Mucosa of gallbladder (tissue), 1 donor: Measurements from ENCODE around the gene OXTR. TPM values are rescaled to one million over a fixed set of nuclear protein-coding genes. Genes with fewer than 3 reads are reported as not detected.
"Not testable (repeated sequence)": the region's sequence is repeated elsewhere in the genome, so short reads cannot be mapped to it uniquely, and the experiment has no call there.

Source experiments
- DNase-seq: peaks from one replicate; pipeline ENCODE4 v3.0.0-alpha.2; 2020; ENCODE audit warnings: low spot score
- total RNA-seq: library from RNA; stranded (reverse); gene quantifications from one replicate; pipeline ENCODE4 v1.2.1, GENCODE V29; 2021
- donor health status: DM: no; HTN: no; CAD: no.

OXTR gene
- total RNA-seq, 1 donor from 2014 or later, result 6.0 TPM

DNA sequence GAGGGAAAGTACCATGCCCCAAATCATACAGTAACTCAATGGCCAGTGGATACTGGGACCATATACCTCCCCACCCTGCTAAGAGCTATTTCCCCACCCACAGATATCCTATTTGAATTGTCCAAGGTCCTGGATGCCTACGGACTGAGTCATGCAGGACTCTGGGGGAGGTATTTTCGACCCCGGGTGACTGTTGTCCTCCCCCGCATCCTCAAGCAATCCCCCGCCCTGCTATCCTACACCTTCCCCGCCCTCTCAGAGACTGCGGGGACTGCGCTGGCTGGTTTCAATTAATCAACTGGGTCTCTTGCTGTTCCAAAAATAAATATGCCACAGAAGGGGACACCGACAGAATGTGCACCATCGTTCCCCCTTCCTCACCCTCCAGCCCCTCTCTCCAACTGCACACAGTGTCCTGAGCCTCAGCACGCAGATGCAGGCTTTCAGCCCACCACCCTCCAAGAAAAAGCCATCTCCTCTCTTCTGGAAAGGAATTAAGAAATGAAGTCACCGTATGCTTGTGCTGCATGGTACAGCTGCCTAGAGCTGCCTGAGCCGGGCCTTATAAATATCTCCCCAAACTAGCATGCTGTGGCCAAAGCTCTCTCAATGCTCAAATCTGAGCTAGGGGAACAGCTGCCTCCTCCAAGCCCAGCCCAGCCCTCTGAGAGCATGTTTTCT, 27.7 kb downstream of the OXTR start:
- no peak for DNase-seq

GRCh38 chr3:8739757-8740504, 29.5 kb downstream of the OXTR start:
- no peak for DNase-seq

GRCh38 chr3:8738639-8739038, 30.8 kb downstream of the OXTR start:
- no peak for DNase-seq

- DNase-seq, result no peak
These were observed 31.6 kb downstream of the OXTR start for GRCh38 chr3:8737823-8738222.

- no peak for DNase-seq
These were observed 32.1 kb downstream of the OXTR start for GRCh38 chr3:8737301-8737700.

GRCh38 chr3:8736436-8736835, 33.0 kb downstream of the OXTR start:
- DNase-seq, result no peak

DNA sequence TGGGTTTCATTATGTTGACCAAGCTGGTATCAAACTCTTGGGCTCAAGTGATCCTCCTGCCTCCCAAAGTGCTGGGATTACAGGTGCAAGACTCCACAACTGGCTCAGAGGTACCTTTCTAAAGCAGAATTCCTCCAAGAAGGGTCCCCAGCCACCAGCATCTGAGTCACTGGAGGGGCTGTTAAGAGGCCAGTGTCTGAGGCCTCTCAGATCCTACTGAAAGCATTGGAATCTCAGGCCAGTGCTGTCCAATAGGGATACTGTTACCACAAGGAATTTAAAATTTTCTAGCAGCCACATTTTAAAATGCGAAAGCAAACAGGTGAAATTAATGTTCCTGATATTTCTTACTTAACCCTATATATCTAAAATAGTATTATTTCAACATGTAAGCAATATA, 34.5 kb downstream of the OXTR start:
- no peak for DNase-seq

GRCh38 chr3:8734137-8734878, 35.1 kb downstream of the OXTR start:
- no peak for DNase-seq

- DNase-seq, result no peak
These were observed 35.9 kb downstream of the OXTR start, which contains the start of gene CAV3 for GRCh38 chr3:8733332-8734094. Gene CAV3 (plus strand): TSS chr3:8733802. CDS start chr3:8733877, 75 bp downstream.

DNA sequence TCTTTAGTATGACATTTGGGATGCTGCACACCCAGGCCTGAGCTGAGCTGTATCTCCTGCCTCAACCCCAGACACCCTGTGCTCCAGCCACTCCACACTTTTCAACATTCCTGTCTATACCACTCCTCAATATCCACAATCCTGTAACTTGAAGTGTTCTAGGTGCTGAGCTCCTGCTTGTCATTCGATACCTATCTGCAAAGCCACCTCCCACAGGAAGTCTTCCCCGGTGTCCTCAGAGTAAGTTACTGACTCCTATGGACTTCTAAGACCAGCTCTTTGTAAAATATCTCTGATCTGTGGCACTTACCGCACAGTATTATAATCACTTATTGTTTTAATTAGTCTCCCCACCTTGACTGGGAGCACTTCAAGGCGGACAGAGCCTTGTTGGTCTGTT, 37.0 kb downstream of the OXTR start:
- no peak for DNase-seq

DNA sequence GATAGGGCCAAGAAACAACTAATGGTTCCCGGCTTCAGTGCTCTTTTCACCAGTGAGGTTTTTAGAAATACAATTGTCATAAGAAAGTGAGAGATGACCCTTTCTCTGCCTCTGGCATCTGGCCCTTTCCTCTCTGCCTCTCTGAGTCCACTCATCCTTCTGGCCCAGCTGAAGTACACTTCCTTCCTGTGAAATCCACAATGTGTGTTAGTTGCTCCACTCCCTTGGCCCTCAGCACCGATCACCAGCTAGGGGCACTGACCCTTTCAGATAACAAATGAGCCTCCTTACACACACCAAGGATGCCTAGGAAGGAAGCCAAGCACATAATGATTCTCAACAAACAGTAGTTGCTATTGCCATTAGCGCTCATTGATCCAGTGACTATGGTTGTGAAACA, 38.8 kb downstream of the OXTR start:
- peak; percentile 68 for DNase-seq

DNA sequence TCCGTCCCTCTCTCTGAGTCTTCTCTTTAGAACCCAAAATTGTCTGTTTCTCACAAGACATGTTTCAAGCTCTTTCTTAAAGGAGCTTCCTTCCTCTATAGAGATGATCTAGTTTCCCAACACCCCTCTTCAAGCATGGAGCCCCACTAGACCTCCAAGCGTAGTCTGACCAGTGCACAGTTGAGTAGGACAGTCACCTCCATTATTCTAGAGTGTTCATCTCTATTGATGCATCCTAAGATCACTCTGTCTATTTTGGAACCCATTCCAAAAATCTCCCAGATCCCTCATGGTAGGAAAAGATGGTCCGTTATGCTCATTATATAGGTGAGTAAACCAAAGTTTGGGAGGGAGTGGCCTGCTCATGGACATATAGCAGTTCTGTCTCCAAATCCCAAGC, 39.9 kb downstream of the OXTR start:
- DNase-seq, result no peak

- no peak for DNase-seq
These were observed 41.6 kb downstream of the OXTR start for GRCh38 chr3:8727605-8728512.

GRCh38 chr3:8724108-8724752, 45.2 kb downstream of the OXTR start:
- no peak for DNase-seq

DNA sequence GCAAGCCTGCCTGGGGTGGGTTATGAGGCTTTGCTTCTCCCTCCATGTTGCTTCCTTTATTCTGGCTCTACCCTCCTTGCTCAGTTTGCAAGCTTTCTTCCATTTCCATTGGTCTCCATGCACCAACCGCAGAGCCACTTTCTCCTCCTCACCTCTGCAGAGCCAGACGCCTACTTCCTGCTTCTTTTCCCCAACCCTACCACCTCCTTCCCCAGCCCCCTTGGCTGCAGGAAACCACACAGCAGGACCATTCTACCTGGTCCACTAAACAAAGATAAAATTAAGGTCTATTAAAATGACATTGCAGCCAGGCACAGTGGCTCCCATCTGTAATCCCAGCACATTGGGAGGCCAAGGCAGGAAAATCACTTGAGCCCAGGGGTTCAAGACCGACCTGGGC, 45.8 kb downstream of the OXTR start:
- no peak for DNase-seq

- no peak for DNase-seq
These were observed 46.6 kb downstream of the OXTR start for GRCh38 chr3:8722808-8723207.

GRCh38 chr3:8715757-8716156, 53.7 kb downstream of the OXTR start:
- DNase-seq, result not testable (repeated sequence)

- DNase-seq, result no peak
These were observed 55.3 kb downstream of the OXTR start for GRCh38 chr3:8713901-8714759.

DNA sequence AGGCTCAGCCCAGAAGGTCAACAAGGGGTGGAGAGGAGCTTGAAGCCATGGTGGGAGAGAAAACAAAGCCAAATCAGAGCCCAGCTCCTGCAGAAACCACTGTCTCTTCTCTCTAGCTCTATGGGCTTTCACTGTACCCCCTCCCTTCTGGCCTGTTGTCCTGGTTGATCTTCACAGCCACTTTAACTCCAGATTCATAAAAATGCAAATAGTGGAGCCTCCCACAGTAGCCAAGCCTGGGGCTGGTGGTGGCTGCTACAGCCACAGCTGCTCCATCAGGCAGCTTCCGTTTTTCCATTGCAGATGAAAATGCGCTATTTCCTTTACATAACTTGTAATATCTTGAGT, 56.5 kb downstream of the OXTR start:
- no peak for DNase-seq
